IPS-NIHi7 (cell line): ENCODE results near the gene MTHFD1L.
"Not testable (repeated sequence)": the region's sequence is repeated elsewhere in the genome, so short reads cannot be mapped to it uniquely, and the experiment has no call there.

Experiments used
- DNase-seq: peaks from one replicate; pipeline ENCODE4 v3.0.0; 2012; ENCODE audit warnings: mixed read lengths; ENCODE audit errors: extremely low spot score

Gene MTHFD1L

DNA sequence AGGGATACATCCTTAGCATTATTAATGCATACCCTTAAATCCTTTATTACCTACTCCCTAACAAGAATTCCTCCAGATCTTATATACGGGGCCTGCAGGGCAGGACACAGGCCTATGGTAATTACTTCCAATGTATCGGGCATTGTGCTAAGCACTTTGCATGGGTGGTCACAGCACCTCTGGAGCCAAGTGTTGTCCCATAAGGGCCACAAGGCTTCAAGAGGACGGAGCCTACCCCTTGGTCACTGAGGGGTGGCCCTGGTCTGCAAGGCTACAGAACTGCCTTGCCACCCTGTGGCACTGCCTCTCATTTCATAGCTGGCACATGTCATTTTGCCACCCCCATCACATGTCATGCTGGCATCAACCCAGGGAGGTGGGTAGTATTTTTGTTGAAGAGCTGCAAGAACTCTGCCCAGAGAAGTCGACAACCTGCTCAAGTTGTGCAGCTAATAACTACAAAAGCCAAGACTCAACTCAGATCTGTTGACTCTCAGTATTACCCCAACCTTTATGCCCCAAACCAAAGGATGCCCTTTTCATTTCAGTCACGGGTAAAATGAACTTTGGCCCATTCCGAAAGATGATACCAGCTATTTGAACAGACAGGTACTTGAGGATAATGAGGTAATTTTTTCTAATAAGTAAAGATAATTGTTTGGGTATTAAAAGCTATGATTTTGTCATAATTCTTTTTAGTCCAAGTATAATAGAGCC lies 230.2 kb downstream of the MTHFD1L start:
- no peak for DNase-seq

DNA sequence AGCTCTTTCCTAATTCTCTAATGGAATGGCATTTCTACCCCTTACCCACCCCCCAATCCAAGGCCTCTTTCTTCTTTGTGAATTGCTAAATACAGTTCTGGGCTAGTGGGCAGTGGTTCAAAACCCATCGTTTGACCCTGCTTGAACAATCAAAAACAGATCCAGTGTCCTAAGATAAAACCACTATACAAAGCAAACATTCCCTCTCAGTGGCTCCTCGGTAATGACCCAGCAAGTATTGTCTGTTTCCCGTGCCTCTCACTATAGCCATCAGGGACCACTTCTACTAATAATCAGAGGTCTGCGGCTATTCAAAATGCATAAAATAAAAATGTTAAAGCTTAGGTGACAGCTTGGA lies 230.7 kb downstream of the MTHFD1L start:
- no peak for DNase-seq

DNA sequence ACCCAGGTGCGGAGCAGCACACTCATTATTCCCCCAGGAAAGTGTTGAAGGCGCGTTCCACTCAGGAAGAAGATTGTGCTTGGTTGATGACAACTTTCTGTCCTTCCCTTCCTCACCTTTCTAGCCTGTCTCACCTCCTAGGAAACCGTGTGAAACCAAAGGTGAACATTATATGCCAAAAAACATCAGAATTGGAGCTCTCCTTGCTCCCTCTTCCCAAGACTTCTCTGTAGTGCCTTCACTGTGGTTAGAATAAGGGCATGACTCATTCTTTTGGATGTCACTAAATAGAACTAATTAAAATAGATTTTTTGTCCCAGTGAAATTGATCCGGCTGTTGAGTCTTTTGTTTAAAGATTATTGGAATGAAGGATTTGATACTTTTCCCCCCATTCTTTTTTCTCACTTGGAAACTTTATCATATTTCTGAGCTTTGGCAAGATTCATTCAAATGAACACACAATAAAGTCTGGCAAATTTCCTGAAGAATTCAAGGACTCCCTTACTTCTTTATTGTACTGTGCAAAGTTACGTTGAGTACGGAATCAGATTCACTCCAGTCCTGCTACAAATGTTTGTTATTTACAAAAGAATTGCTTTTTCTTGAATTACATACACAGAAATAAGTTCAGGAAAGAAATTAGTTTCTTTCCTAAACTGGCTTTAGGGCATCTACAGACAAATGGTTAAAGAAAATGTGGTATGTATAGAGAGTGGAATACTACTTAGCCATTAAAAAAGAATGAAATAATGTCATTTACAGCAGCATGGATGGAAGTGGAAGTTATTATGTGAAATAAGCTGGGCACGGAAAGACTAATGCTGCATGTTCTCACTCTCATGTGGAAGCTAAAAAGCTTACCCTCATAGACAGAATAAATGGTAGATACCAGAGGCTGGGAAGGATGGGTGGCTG lies 231.4 kb downstream of the MTHFD1L start:
- no peak for DNase-seq

DNA sequence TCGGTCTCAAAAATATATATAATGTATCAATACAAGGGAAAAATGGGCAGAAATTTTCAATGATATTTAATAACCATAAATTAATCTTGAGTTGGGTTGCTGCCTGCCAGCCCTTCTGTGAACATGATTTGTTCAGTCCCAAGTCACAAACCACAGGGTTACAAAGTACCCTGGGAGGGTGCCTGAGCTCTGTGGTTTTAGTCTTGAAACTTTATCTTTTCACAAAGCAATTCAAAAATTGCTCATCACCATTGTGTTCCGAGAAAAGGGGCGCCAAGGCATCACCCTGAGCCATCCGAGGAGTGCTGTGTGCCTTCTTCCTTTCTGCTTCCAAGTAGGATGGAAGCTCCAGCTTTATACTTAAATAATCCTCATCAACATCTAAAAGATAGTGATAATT lies 232.7 kb downstream of the MTHFD1L start:
- DNase-seq, result no peak

DNA sequence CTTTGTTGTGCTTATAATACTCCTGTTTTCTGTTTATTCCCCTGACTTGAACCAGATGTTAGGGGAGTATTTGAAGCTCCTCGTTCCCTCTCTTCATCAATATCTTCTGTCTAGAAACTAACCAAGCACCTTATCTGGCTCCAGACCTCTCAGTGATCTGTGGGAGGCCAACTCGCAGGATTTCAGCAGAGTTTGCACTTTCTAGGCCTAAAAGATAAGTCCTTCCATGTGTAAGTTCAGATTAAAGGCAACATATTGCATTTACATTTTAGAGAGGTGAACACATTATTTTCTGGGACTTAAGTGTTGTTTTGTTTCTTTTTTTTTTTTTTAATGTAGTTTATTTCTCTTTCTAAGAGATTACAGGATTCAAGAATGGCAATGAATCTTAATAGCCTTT lies 234.8 kb downstream of the MTHFD1L start:
- DNase-seq, result no peak

DNA sequence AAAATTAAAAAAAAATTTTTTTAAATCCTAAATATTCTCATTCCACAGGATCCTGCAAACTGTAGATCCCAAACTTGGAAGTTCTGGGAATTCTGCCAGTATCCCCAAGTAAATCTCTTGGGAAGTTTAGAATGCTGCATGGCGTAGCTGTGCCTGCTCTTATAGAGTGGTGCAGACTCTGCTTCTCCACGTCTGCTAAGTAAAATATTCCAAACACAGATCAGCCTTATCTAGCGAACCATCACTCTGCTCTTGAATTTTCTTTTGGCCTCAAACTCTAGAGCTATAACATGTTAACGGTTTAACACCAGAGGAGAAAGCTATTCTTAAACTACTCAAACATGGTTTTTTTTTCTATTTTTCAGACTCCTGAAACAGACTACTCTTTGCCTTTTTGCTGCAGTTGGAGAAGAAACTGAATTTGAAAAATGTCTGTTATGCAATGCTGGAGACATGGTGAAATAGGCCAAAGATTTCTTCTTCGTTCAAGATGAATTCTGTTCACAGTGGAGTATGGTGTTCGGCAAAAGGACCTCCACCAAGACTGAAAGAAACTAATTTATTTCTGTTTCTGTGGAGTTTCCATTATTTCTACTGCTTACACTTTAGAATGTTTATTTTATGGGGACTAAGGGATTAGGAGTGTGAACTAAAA lies 235.8 kb downstream of the MTHFD1L start:
- no peak for DNase-seq

DNA sequence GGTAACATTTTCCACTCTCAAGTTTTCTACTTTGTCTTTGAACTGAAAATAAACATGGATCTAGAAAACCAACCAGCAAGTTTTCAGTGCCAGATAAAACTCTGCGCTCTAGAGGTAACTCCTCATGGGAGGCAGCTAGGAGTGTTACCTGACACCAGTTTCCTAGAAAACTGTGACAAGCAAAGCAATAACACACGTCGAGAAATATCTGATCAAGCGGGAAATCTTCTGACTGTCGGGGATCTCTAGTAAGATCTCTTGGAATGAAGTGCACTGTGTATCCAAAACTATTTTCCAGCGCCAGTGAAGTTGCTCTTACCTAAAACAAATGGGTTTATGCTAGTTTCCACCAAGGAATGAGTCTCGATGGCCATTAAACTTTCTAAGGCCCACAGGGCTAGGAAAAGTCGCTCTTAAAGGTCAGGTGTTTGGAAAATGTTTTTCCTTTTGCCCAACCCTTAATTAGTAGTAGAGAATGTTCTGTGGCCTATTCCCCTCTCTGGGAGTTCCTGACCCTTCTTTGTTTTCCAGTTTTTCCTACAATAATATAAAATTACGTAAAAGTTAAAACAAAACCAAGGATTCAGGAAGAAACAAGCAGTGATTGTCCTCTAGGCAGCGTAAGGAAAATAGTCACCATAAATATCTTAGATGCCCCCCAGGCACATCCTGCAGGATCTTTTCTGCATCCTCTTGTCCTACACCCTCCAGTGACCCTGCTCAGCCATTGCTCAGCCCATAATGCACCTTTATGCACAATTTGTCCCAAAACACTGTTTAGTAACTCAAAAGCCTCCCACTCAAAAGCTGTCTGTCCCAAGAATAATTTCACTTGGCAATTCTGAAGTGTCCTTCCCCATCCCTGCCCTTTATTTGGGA lies 236.6 kb downstream of the MTHFD1L start:
- no peak for DNase-seq

DNA sequence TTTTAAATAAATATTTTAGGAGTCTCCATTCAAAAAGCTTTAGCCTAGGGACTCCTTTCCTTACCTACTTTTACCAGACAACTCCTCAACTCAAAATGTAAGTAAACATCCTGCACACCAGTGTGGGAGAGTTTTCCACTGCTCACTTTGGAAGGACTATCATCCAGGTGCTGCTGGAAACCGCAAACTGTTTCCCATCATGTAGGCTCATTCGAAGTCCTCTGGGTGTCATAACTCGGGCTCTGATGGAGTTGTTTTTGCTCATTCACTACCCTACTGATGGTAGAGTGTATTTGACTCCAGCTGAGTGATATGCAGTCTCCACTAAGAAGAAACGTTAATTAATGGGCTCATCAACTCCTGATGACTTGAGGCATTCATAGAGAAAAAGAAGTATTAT lies 237.8 kb downstream of the MTHFD1L start:
- no peak for DNase-seq

DNA sequence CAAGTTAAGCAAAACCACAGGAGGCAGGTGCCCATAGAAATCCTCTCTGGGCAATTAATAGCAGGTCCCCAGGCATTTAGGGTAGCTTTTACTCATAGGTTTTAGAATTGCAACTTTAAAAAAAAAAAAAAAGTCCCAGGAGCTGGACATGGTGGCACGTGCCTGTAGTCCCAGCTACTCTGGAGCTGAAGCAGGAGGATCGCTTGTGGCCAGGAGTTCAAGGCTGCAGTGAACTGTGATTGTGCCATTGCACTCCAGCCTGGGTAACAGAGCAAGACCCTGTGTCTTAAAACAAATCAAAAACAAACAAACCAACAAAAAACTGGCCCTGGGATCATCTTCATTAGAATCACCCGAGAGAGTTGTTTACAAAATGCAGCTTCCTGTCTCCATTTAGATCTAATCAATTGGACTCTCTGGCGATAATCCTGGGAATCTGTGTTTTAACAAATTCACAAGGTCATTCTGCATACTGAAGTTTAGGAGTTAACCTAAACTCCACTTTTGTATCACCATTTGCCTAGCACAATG lies 242.5 kb downstream of the MTHFD1L start:
- no peak for DNase-seq

DNA sequence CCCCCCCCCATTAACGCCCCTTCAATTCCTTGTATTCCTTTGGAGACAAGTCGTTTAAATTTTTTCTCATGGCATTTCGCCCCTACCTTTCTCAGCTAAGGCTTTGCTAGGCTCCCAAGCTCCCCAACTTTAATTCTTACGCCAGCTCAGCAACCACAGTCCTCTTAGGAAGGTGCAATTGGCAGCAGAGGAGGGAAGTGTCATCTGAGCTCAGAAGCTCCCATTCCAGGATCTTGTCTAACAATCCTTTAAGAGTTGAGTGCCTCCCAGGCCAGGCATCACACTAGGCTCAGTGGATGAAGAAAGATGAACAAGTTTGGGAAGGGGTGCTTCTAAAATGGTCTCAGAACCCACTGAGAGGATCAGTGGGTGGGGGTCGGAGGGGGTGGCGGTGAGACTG lies 243.0 kb downstream of the MTHFD1L start:
- DNase-seq, result no peak

DNA sequence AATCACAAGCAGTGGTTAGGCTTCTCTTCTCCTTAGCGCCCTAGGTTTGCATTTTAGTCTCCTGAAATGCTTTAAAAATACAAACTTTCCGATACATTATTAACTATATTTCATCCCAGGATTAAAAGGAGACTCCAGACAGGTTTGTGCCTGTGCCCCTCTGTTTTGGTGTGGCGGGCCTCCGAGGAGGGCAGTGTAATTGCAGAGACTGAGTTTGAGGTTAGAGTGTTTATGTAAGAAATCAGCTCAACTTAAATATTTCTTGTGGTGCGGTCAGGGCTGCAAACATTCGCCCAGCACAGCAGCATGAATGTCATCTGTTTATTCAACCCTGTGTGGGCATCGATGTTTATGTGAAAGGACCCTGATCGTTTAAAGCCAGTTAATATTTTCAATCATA lies 243.9 kb downstream of the MTHFD1L start:
- no peak for DNase-seq

DNA sequence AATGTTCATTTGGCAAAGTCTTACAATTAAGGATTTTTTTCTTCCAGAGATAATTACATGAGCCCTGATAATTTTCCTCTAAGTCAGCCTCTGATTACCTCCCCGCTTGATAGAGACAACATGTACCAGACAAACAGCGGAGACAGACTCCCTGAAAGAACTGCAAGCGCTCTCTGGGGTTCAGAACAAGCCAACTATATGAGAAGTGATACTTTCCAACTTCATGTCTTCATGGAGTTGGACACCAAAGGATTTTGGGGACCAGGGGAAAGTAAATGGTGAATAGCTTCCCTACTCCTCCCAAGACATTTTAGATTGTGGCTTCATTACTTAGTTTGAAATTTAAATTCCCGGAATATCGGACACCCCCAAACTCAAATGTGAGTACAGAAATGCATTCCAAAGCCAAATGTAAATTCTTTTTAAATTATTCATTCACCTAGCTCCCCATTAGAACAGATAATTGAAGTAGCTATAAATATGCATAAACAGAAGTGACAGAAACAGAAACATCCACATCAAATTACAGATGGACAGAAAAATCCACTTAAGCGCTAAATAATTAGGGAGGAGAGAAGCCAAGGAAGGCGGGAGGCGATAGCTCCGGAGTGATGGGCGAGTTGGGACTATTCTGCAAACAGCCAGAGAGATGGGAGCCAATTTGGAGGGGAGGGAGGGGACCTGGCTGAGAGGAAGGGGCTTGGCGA lies 244.5 kb downstream of the MTHFD1L start:
- DNase-seq, result no peak

DNA sequence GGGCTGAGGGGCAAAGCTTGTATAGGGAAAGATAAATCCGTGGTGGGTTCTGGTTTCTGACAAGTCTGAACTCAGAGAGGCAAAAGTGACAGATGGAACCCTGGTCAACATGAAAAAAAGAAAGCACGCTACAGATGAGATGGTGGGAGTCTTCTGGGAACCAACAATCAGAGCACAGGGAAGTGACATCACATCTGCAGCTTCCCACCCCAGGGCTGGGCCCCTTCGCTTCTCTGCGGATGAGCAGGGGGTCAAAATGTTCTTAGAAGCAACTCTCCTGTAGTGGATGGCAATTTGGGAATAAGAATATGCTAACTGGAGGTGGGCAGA lies 245.0 kb downstream of the MTHFD1L start:
- no peak for DNase-seq

DNA sequence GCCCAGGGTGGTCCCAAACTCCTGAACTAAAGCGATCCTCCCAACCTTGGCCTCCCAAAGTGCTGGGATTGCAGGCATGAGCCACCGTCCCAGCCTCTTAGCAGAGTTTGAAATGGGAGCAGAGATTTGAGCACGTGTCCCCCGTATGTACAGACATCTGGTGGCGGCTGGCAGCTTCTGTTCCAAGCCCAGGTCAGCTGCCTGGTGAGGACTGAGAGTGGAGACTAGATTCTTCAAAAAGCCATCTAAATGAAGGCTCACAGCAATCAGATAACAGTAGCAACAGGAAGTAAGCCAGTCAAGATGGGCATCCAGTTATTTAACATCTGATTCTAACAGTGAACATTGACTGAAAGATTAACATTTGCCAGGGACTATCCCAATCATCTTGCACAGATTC lies 246.2 kb downstream of the MTHFD1L start:
- DNase-seq, result no peak

DNA sequence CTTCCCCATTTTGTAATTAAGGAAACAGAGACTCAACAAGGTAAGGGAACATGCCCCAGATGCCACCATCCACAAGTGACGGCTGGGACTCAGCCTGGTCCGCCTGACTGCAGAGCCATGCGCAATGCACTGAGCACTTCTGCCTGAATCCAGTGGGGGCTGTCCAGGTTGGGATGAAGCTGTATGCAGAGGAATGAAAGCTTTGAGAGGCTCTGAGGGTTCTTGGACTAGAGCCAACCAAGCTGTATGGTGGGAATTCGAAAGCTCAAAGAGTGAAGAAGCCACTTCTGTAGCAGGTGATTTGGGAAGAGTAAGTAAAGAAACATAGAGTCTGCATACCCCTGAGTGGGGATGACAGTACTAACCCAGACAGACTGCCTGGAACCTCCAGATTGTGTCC lies 246.6 kb downstream of the MTHFD1L start:
- DNase-seq, result no peak

DNA sequence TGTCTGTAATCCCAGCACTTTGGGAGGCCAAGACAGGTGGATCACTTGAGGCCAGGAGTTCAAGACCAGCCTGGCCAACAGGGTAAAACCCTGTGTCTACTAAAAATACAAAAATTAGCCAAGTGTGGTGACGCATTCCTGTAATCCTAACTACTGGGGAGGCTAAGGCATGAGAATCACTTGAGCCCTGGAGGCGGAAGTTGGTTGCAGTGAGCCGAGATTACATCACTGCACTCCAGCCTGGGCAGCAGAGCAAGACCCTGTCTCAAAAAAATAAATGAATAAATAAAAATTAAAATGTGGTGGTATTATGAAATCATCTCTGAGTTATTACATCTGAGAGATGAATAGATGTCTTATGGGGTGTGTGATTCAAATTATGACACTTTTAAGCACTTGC lies 247.4 kb downstream of the MTHFD1L start:
- DNase-seq, result not testable (repeated sequence)

DNA sequence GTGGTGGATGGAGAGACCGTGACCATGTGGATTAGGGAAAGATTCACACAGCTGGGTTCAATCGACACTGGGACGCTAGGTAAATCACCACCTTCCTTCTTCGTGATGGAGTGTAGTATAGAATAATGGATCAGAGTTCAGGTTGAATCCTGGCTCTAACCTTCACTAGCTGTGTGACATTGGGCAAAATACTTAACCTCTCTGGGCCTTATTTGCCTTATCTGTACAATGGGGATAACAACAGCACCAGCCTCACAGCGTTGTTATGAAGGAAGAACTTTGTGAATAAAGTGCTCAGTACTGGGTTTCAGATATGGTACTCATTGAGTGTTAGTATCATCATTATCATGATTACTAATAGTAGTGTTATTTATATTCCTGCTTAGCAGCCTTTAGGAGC lies 248.1 kb downstream of the MTHFD1L start:
- DNase-seq, result no peak

DNA sequence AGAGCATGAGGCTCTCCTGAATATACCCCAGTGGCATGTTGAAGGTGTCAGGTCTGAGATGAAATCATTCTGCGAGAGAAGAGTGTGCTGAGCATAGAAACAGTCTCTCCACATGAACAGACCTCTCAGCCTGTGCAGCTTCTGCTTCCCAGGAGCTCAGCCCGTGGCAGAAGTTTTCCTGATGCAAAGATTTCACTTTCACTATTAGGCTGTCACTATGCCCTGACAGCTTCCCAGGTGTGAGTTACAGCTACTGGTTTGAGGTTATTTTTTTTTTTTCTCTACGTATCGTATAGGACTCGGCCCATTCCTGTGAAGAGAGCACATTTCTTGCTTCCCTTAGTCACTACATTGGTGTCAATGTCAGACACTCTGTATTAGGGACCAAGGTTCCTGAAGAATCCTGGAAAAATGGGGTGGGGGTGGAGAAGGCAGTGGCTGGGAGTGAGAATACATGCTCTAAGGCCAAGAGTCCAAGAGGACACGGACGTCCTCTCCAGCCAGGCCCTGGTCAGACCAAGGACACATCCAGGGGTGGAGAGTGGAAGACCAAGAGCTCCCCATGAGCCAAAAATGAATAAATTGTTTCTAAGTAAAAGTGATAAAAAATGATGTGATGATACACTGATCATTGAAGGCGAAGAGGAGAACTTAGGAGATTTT lies 253.1 kb downstream of the MTHFD1L start:
- no peak for DNase-seq

DNA sequence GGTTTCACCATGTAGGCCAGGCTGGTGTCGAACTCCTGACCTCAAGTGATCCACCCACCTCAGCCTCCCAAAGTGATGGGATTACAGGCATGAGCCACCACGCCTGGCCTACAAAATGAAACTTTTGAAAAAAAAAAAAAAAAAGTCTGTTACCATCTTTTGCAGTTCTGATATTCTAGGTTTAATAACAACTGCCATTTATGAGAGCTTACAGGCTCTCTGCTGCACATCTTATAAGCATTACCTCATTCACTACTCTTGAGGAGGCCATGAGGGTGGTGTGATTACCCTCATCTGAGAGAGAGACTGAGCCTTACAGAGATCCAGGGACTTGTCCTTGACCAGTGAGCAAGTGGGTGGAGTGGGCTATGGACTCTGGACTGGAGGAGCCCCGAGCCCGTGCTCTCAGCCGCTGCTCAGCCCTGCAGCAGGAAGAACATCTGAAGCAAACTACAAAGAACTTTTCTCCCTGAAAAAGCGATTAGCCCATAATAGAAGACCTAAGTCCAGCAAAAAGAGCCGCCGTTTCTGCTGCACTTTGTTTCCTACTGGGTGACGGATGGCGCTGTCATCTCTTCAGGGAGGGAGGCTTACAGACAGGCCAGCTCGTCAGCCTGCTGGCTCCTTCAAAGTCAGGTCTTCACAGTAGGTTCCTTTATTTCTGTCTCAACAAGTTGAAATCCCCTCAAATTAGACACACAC lies 254.5 kb downstream of the MTHFD1L start:
- DNase-seq, result no peak

DNA sequence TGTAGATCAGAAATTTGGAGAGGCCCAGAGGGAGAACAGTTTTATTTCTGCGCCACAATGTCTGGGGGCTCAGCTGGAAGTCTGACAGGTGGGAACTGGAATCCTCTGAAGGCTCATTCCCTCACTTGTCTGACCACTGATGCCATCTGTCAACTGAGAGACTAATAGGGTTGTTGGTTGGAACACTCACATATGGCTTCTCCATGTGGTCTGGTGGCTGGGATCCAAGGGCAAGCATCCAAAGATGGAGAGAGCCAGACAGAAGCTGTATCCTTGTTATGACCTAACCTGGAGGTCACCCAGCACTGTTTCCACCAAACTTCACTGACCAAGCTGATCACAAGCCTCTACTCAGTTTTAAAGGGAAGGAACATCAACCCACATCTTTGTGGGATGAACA lies 256.4 kb downstream of the MTHFD1L start:
- DNase-seq, result no peak
